Measurements from ENCODE around the gene CCT7. TPM values are rescaled to one million over a fixed set of nuclear protein-coding genes. Genes with fewer than 3 reads are reported as not detected.

Gene CCT7
- total and polyA plus RNA-seq, 2 of the 8 experiments (the other 6 are each of a cell fraction or from before 2014, with no cell fraction given) = 440 to 474 TPM

DNA sequence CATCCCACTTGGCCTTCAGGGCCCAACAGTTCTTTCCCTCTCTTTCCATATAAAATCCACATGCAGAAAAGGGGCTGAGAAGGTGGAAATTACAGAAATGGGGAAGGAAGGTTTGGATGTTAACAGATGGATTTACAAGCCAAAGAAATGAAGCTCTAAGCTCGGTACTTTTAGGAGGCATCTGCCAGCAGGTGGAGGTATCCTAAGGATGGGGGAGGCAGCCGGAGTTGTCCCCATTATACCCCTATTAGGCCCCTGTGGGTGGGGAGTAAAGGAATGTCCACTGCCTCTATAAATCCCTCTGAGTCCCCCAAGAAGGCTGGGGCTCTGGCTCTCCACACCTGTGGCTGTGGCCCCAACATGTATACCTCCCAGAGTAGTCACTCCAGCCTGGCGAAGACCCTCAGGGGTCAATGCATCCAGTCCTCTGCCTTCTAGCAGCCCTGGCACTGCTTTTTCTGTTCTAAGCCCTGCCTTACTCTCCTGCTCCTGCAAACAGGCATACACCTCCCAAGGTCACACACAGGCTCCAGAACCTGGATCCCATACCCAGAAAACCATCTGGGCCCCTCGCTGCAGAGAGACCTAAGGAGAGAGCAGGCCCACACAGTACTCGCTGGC lies 48.9 kb downstream of the CCT7 start:
- DNase-seq (ENCODE audit: low read depth in 1 of 2, low spot score in 2 of 2) = no peak
- H3K27me3 ChIP-seq (replicated peaks in 1 of 4; ENCODE audit: control insufficient read depth in 3 of 4, extremely low read depth in 1 of 4, insufficient read depth in 3 of 4, low read length in 3 of 4) = peaks cover 0 to 13% (median 8%) of the 10 kb centered on the region in 4 experiments; a peak in 6 of 7 replicates
- peak overlapping the region; percentile 64; the same call in 1 of the 2 replicates for H3K18ac ChIP-seq (ENCODE audit: extremely low read depth, low read length)
- peak overlapping the region; percentile 97 for H2BK12ac ChIP-seq (ENCODE audit: low read depth, low read length)
- 44% methylated on average over 5 of the region's 5 CpGs; no CpG with 5 or more reads in 1 of the 2 experiments for WGBS, 2 experiments (ENCODE audit: extremely low coverage in 1 of 2, insufficient coverage in 1 of 2, insufficient read length in 1 of 2, insufficient replicate concordance in 2 of 2, low coverage in 1 of 2, low lambda C conversion rate in 2 of 2, missing lambda C conversion rate in 1 of 2)
- peak overlapping the region in 3 of 4 experiments; percentile 34 to 74 (median 38); a peak in 6 of 7 replicates for H3K9ac ChIP-seq (replicated peaks in 1 of 4; ENCODE audit: extremely low read depth in 1 of 4, low read depth in 3 of 4, low read length in 3 of 4)
- peaks cover 2 to 24% of the 10 kb centered on the region in 2 experiments for H4K20me1 ChIP-seq (replicated peaks in 1 of 2; ENCODE audit: control insufficient read depth in 1 of 2, insufficient read depth in 2 of 2, low read length in 2 of 2)
- no peak overlapping the region for H3K27ac ChIP-seq (ENCODE audit: low read depth, low read length)
- H2BK15ac ChIP-seq (ENCODE audit: low read length) = peak overlapping the region; percentile 25; the same call in 1 of the 2 replicates
- no peak overlapping the region for H2AFZ ChIP-seq (ENCODE audit: low read length)
- H3K79me1 ChIP-seq (ENCODE audit: low read depth, low read length) = peaks cover 19% of the 10 kb centered on the region
- no peak overlapping the region for H3K56ac ChIP-seq (replicated peaks; ENCODE audit: insufficient read length, low read depth, low read length)
- H3K9me3 ChIP-seq (ENCODE audit: insufficient read depth in 2 of 2, low read depth in 1 of 2, low read length in 1 of 2) = no peaks in the 10 kb centered on the region
- H3K4me1 ChIP-seq (replicated peaks in 1 of 4; ENCODE audit: control insufficient read depth in 3 of 4, insufficient read depth in 4 of 4, low read length in 3 of 4) = peaks cover 5 to 17% (median 10%) of the 10 kb centered on the region in 4 experiments
- peak overlapping the region; percentile 94 for H2BK5ac ChIP-seq (ENCODE audit: low read depth, low read length)
- H3K23ac ChIP-seq (ENCODE audit: insufficient read length) = no peak overlapping the region
- no peak for TF ChIP-seq CBX5 (IDR thresholded peaks at IDR 0.05; ENCODE audit: low read depth, low read length)
- TF ChIP-seq, protein P1, sequence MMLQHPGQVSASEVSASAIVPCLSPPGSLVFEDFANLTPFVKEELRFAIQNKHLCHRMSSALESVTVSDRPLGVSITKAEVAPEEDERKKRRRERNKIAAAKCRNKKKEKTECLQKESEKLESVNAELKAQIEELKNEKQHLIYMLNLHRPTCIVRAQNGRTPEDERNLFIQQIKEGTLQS (IDR thresholded peaks at IDR 0.05; ENCODE audit: insufficient read depth, low read depth, low read length) = no peak
- TF ChIP-seq CHD1 (IDR thresholded peaks at IDR 0.05; ENCODE audit: low read depth, low read length) = no peak
- TF ChIP-seq RXRA (IDR thresholded peaks at IDR 0.05; ENCODE audit: insufficient read depth, low read depth, low read length) = no peak
- TF ChIP-seq, protein P2, sequence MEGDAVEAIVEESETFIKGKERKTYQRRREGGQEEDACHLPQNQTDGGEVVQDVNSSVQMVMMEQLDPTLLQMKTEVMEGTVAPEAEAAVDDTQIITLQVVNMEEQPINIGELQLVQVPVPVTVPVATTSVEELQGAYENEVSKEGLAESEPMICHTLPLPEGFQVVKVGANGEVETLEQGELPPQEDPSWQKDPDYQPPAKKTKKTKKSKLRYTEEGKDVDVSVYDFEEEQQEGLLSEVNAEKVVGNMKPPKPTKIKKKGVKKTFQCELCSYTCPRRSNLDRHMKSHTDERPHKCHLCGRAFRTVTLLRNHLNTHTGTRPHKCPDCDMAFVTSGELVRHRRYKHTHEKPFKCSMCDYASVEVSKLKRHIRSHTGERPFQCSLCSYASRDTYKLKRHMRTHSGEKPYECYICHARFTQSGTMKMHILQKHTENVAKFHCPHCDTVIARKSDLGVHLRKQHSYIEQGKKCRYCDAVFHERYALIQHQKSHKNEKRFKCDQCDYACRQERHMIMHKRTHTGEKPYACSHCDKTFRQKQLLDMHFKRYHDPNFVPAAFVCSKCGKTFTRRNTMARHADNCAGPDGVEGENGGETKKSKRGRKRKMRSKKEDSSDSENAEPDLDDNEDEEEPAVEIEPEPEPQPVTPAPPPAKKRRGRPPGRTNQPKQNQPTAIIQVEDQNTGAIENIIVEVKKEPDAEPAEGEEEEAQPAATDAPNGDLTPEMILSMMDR (IDR thresholded peaks at IDR 0.05; ENCODE audit: control extremely low read depth in 1 of 3, insufficient read depth in 1 of 3, low read depth in 1 of 3, low read length in 3 of 3) = peak in 1 of 3 experiments; percentile 29; a peak in 2 of 4 replicates
- peak overlapping the region; percentile 28 for H2BK120ac ChIP-seq (replicated peaks; ENCODE audit: low read depth, low read length)
- peak overlapping the region; percentile 45 for H4K8ac ChIP-seq (ENCODE audit: extremely low read depth, insufficient read depth, low read length)
- H3K79me2 ChIP-seq (ENCODE audit: control insufficient read depth in 1 of 2, insufficient read depth in 2 of 2, low read length in 2 of 2) = peaks cover 0 to 30% of the 10 kb centered on the region in 2 experiments; a peak in 3 of 4 replicates
- H2AK5ac ChIP-seq (ENCODE audit: low read depth, low read length) = peak overlapping the region; percentile 95; the same call in 1 of the 2 replicates
- H3K4ac ChIP-seq (replicated peaks; ENCODE audit: insufficient read length, low read depth, low read length) = no peak overlapping the region
- FAIRE-seq = no peak
- peak overlapping the region; percentile 91 to 95 for H3K4me2 ChIP-seq (ENCODE audit: insufficient read depth in 1 of 2, low read depth in 2 of 2, low read length in 2 of 2)
- ChIA-PET POLR2A (ENCODE audit: partially characterized antibody) (interaction anchor here (0.7 to 1.6 kb wide), 5 partner anchors 9 to 49 kb away, joined by 3 to 4 read pairs (median 3); partner anchors contain the start of gene CCT7), CTCF (ENCODE audit: partially characterized antibody) (interaction anchor here (0.6 to 13.4 kb wide), 6 partner anchors 8 to 397 kb away, joined by 3 to 122 read pairs (median 4); partner anchors contain the start of gene EGR4)
- H3K14ac ChIP-seq (ENCODE audit: insufficient read length) = no peak overlapping the region
- H2BK20ac ChIP-seq (ENCODE audit: low read length) = peak overlapping the region; percentile 61; the same call in 1 of the 2 replicates
- peaks cover 0 to 7% (median 0%) of the 10 kb centered on the region in 4 experiments; a peak in 1 of 8 replicates for H3K36me3 ChIP-seq (ENCODE audit: control insufficient read depth in 2 of 4, insufficient read depth in 4 of 4, low read length in 3 of 4)
- peak overlapping the region; percentile 68 to 92 (median 76) for H3K4me3 ChIP-seq (ENCODE audit: extremely low read depth in 1 of 4, insufficient read depth in 2 of 4, low read depth in 3 of 4, low read length in 4 of 4)
- no peak overlapping the region for H4K5ac ChIP-seq (ENCODE audit: insufficient read length, low read depth, low read length)
- peak overlapping the region; percentile 45 for H4K91ac ChIP-seq (replicated peaks; ENCODE audit: insufficient read length, low read length)
- H3K23me2 ChIP-seq (ENCODE audit: low read depth, low read length) = peaks cover 17% of the 10 kb centered on the region

Measured in H1 (cell line).